Heart left ventricle (tissue), 13 donors: Measurements from ENCODE around the gene ZNRF2.

Experiments used
- POLR2A ChIP-seq, 2 donors: fragments of 450-650 bp; IDR thresholded peaks; one replicate each; pipeline ENCODE4 v1.6.1; 2017; ENCODE audit warnings: antibody characterized with exemption in 2 of 2, mild to moderate bottlenecking in 2 of 2, moderate library complexity in 2 of 2
- TF ChIP-seq, protein P1 (sequence below), 12 donors: fragments of 200-600 bp; sonication (generic) in 4 of 12; IDR thresholded peaks; one replicate each; pipeline versions ENCODE4 v1.5.0 to v1.8.0; 2018 to 2022; ENCODE audit warnings: antibody characterized with exemption in 12 of 12, mild to moderate bottlenecking in 5 of 12
- donor health status: ischemic (EF 13 %, LVEDD 7.1; RV severe dilation, severe dysfunction).
- donor health status: DM: no; HTN: yes; CAD: no.
- donor health status: DM: no; HTN: no; CAD: no.
- donor health status: ischemic (EF 25% LVEDD 6.9; RV normal size, moderate dysfunction).
- donor health status: ischemic (EF 25% LVEDD 5.7; RV mildly dilated, moderate dysfunction).
- donor health status: ischemic (EF 35%, LVEDD 5.7; RV mildly dilated, moderate dysfunction).
- donor health status: nonischemic (EF 11% LVEDD 7.7; RV severe dilation, severe dysfunction).
- donor health status: DM: yes; HTN: yes; CAD: no.
- donor health status: PGD.
- donor health status: ischemic (EF 29% LVEDD 5.4; RV normal size, mild dysfunction).
- donor health status: nonischemic (EF 23%, LVEDD 6.1; RV moderate dilation, normal function).

- TF ChIP-seq, protein P1, sequence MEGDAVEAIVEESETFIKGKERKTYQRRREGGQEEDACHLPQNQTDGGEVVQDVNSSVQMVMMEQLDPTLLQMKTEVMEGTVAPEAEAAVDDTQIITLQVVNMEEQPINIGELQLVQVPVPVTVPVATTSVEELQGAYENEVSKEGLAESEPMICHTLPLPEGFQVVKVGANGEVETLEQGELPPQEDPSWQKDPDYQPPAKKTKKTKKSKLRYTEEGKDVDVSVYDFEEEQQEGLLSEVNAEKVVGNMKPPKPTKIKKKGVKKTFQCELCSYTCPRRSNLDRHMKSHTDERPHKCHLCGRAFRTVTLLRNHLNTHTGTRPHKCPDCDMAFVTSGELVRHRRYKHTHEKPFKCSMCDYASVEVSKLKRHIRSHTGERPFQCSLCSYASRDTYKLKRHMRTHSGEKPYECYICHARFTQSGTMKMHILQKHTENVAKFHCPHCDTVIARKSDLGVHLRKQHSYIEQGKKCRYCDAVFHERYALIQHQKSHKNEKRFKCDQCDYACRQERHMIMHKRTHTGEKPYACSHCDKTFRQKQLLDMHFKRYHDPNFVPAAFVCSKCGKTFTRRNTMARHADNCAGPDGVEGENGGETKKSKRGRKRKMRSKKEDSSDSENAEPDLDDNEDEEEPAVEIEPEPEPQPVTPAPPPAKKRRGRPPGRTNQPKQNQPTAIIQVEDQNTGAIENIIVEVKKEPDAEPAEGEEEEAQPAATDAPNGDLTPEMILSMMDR (IDR thresholded peaks at IDR 0.05) = no peak
- no peak for TF ChIP-seq POLR2A (IDR thresholded peaks at IDR 0.05)
Observed at GRCh38 chr7:30329716-30330115, 45.3 kb downstream of the ZNRF2 start.
